DND-41 (cell line): Measurements from ENCODE around the gene USP22.

Experiments
- ATAC-seq: fragments of 200-7000 bp; cut with Tn5 transposase; 3 replicates; pipeline ENCODE4 v1.9.1; 2021; ENCODE audit warnings: low read depth; ENCODE audit not compliant: insufficient read depth
- DNase-seq: peaks from one replicate; pipeline ENCODE4 v3.0.0-alpha.2; 2020
- H2AFZ ChIP-seq: 2 replicates; pipeline ENCODE4 v1.6.0; 2012; ENCODE audit warnings: low read depth, low read length
- H3K27ac ChIP-seq: 2 replicates; pipeline ENCODE4 v1.5.1; 2012; ENCODE audit warnings: low read length, inconsistent platforms
- H3K27me3 ChIP-seq: fragments of 200-600 bp; sonication (generic); 2 replicates; pipeline ENCODE4 v1.6.0; 2012; ENCODE audit warnings: low read length, mild to moderate bottlenecking, inconsistent platforms; ENCODE audit not compliant: insufficient read depth, poor library complexity
- H3K36me3 ChIP-seq: 2 replicates; pipeline ENCODE4 v1.5.1; 2012; ENCODE audit warnings: low read length, inconsistent platforms; ENCODE audit not compliant: insufficient read depth
- H3K4me1 ChIP-seq: 2 replicates; pipeline ENCODE4 v1.5.1; 2012; ENCODE audit warnings: mild to moderate bottlenecking, low read length; ENCODE audit not compliant: insufficient read depth
- H3K4me2 ChIP-seq: 2 replicates; pipeline ENCODE4 v1.6.0; 2012; ENCODE audit warnings: mild to moderate bottlenecking, moderate library complexity, low read length, inconsistent platforms; ENCODE audit not compliant: insufficient read depth
- H3K4me3 ChIP-seq, 2 experiments: fragments of 200-600 bp in 1 of 2; shearing (Covaris generic) in 1 of 2; 2 replicates each; pipeline ENCODE4 v1.5.1; 2012 to 2016; ENCODE audit warnings: inconsistent platforms in 2 of 2, low read length in 2 of 2, mild to moderate bottlenecking in 2 of 2, low read depth in 1 of 2, moderate library complexity in 1 of 2
- H3K79me2 ChIP-seq: 2 replicates; pipeline ENCODE4 v1.6.0; 2012; ENCODE audit warnings: low read length, inconsistent platforms; ENCODE audit not compliant: insufficient read depth
- H3K9ac ChIP-seq: 2 replicates; pipeline ENCODE4 v1.6.0; 2012; ENCODE audit warnings: low read depth, mild to moderate bottlenecking, inconsistent platforms, low read length, moderate library complexity
- H3K9me3 ChIP-seq: 2 replicates; pipeline ENCODE4 v1.5.1; 2012; ENCODE audit warnings: low read length, moderate library complexity, mild to moderate bottlenecking, inconsistent platforms; ENCODE audit not compliant: insufficient read depth, severe bottlenecking
- H4K20me1 ChIP-seq: 2 replicates; pipeline ENCODE4 v1.6.0; 2012; ENCODE audit warnings: low read length; ENCODE audit not compliant: insufficient read depth
- EZH2 ChIP-seq: IDR thresholded peaks from 3 replicates; pipeline ENCODE4 v1.6.1; 2012; ENCODE audit warnings: borderline replicate concordance, low read depth, mild to moderate bottlenecking, moderate library complexity, low read length, inconsistent platforms; ENCODE audit not compliant: severe bottlenecking
- TF ChIP-seq, protein P1 (sequence below): IDR thresholded peaks from 2 replicates; pipeline ENCODE4 v1.5.1; 2012; ENCODE audit warnings: borderline replicate concordance, low read length, moderate library complexity, mild to moderate bottlenecking; ENCODE audit not compliant: poor library complexity, severe bottlenecking; ENCODE audit errors: extremely low read depth

USP22 gene

GRCh38 chr17:21002309-21003006, 40.4 kb downstream of the USP22 start:
- Histone ChIP-seq H3K27me3 (no peaks in the 10 kb centered on the region), H3K4me1 (no peaks in the 10 kb centered on the region), H3K4me2 (no peak overlapping the region), H3K79me2 (peaks cover 10% of the 10 kb centered on the region; the same call in 1 of the 2 replicates), H3K9me3 (no peaks in the 10 kb centered on the region), H3K36me3 (peaks cover 82% of the 10 kb centered on the region), H4K20me1 (peaks cover 93% of the 10 kb centered on the region), H3K9ac (no peak overlapping the region), H2AFZ (no peak overlapping the region), H3K27ac (no peak overlapping the region), H3K4me3 (no peak overlapping the region)
- no peak for DNase-seq
- ATAC-seq: no peak
- TF ChIP-seq, protein P1, sequence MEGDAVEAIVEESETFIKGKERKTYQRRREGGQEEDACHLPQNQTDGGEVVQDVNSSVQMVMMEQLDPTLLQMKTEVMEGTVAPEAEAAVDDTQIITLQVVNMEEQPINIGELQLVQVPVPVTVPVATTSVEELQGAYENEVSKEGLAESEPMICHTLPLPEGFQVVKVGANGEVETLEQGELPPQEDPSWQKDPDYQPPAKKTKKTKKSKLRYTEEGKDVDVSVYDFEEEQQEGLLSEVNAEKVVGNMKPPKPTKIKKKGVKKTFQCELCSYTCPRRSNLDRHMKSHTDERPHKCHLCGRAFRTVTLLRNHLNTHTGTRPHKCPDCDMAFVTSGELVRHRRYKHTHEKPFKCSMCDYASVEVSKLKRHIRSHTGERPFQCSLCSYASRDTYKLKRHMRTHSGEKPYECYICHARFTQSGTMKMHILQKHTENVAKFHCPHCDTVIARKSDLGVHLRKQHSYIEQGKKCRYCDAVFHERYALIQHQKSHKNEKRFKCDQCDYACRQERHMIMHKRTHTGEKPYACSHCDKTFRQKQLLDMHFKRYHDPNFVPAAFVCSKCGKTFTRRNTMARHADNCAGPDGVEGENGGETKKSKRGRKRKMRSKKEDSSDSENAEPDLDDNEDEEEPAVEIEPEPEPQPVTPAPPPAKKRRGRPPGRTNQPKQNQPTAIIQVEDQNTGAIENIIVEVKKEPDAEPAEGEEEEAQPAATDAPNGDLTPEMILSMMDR: no peak
- TF ChIP-seq EZH2: no peak

DNA sequence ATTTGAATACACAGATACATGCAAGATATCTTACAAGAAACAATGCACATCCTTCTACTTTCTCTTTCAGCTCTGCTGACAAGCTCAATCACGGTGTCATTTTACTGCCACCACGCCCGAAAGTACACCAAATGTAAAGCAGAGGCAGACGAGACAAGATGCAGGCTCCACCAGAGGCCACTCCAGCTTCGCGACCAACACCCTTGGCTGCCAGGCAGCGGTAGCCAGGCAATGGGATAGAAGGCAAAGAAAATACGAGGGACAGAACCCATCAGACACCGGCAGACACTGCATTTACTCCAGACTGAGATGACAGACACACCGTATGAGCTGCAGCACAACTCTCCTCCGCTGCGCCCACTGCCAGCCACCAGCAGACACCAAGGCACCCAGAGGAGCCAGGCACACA, 41.0 kb downstream of the USP22 start:
- Histone ChIP-seq H3K4me3 (no peak overlapping the region), H2AFZ (no peak overlapping the region), H3K4me1 (no peaks in the 10 kb centered on the region), H3K27ac (no peak overlapping the region), H3K4me2 (no peak overlapping the region), H3K9ac (no peak overlapping the region), H3K36me3 (peaks cover 76% of the 10 kb centered on the region), H4K20me1 (peaks cover 93% of the 10 kb centered on the region), H3K27me3 (no peaks in the 10 kb centered on the region), H3K9me3 (no peaks in the 10 kb centered on the region), H3K79me2 (peaks cover 8% of the 10 kb centered on the region; the same call in 1 of the 2 replicates)
- no peak for ATAC-seq
- DNase-seq: no peak
- no peak for TF ChIP-seq EZH2
- TF ChIP-seq, protein P1: no peak

DNA sequence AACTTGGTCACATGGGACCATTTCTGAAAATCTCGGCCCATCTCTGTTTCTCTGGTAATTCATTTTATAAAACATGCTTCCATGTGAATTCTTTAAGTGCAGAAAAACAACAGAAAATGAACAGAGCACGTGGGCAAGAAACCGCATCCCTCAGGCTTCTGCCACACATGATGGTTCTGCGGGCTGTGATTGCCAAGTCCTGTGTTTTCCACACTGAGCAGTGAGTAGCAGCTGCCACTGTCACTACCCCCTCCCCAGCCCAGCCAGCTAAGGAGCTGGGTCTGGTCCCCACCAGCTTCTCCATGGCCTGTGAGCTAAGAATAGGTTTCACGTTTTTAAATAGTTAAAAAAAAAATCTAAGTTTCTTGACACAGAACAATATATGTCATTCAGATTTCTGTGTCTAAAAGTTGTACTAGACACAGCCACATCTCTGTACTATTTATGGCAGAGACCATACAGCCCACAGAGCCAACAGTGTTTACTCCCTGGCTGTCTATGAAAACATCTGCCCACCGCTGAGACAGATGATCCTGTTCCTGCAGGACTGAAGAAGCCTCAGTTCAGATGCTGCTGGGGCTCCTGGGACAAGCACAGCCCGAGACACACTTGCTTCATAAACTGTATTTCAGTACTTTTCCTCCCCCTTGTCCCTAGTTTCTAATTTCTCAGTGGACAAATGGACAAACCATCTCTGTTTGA, 41.5 kb downstream of the USP22 start:
- Histone ChIP-seq H3K79me2 (peaks cover 8% of the 10 kb centered on the region; the same call in 1 of the 2 replicates), H3K9me3 (no peaks in the 10 kb centered on the region), H3K9ac (no peak overlapping the region), H4K20me1 (peaks cover 94% of the 10 kb centered on the region), H3K27me3 (no peaks in the 10 kb centered on the region), H3K27ac (no peak overlapping the region), H2AFZ (no peak overlapping the region), H3K4me2 (no peak overlapping the region), H3K4me3 (no peak overlapping the region), H3K4me1 (no peaks in the 10 kb centered on the region), H3K36me3 (peaks cover 70% of the 10 kb centered on the region)
- TF ChIP-seq EZH2: no peak
- TF ChIP-seq, protein P1: no peak
- no peak for DNase-seq
- ATAC-seq: no peak
